GM18502 (cell line): ENCODE data around the gene HLA-DOB.

Experiments
- ATAC-seq: cut with Tn5 transposase; IDR thresholded peaks from one replicate; pipeline ENCODE4 v1.9.1; 2021; ENCODE audit warnings: mild to moderate bottlenecking; ENCODE audit not compliant: unreplicated experiment, poor library complexity

Gene HLA-DOB

DNA sequence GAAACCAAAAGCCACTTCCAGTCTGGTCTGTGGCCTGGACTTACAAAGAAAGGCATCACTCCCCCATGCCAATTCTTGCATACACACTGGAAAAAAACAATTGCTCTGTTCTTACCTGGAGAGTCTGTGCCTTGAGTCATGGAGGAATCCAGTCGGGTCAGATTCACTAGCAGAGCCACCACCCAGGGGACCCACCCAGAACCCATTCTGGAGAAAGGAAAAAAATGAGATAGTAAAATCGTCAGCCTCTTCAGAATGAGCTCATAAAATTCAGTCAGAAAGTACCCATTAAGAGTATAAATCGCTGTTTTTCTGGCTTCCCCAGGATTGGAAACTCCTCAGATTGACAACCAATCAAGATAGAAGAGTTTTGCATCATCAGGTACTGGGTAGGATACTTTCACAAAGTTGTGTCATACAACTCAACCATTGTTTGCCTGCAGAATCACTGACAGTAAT, at the start of gene HLA-DOB:
Gene HLA-DOB, minus strand, starts transcription at position 257 of the 459 bp plus-strand sequence. Its CDS starts 51 bp downstream, at position 206.
- peak; percentile 59 for ATAC-seq

DNA sequence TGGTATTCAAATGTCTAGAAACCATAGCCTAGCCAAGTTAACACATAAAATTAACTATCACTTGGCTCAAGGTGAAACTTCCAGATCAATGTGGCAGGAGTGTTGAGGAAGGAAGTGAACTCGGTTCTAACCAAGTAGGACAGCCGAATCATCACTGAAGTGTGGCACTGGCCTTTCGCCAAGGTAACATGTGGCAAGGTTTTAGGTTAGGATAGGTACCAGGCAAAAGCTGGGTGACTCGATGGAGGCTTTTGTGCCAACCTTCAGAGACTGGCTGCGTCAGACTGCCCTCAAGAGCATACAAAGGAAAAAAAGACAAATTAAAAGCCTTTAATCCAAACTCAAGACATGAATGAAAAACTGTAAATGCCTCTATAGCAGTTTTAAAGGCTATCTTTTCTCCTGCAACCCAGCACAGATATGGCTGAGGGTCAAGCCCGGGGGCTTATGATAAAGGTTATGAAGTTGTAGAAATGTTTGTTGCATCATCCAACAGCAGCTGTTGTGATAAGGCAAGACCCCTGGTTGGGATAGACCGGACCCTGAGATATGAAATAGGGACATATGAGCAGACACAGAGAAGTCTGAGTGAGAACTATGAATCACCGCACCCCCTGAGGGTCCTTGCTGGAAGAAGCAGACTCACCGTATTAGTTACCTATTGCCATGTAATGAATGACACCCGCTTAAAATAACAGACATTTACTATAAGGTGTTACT, 49.1 kb upstream of the HLA-DOB start:
- ATAC-seq, result no peak

DNA sequence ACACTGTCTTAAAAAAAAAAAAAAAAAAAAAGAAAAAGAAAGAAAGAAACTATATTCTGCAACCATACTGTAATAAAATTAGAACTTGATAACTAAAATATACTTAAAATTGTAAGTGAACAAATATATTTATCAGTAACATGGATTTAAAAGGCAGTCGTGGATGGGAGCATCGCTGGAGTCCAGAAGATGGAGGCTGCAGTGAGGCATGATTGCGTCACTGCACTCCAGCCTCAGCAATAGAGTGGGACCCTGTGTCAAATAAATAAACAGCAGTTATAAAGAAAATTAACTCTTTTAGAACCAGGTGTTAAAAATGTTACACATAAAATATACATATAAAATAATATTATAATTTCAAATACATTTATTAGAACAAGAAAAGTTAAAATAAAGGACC, 45.9 kb upstream of the HLA-DOB start:
- ATAC-seq, result no peak

DNA sequence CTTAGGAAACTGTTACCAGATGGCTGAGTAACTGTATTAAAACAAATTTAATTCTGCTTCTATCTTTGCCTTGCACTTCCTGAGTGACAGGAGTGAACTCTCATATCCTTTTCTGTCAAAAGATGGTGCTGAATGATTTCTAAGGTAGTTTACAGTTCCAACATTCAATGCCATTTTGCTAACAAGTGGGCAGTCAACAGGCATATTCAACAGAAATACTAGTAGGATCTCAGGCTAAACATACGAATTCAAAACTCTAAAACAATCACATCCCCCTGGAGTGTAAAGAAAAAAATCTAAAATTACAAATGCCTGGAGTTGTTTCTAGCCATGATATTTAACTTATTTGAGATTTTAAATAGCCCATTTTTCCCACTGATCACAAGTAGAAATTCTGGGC, 43.9 kb upstream of the HLA-DOB start:
- no peak for ATAC-seq

DNA sequence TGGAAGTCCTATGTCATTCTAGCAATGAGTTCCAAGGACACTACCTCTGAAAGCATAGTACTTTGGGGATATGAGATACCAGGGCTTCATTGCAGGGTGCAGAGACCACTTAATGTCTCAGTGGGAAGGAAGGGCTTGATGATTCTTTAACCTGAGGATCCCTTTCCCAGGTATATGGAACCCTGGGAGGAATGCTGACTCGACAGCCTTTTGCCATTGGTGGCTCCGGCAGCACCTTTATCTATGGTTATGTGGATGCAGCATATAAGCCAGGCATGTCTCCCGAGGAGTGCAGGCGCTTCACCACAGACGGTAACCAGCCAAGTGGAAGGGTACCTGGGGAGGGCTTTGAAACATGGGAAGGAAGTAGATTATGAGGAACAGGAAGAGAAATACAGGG, 41.4 kb upstream of the HLA-DOB start:
- no peak for ATAC-seq

DNA sequence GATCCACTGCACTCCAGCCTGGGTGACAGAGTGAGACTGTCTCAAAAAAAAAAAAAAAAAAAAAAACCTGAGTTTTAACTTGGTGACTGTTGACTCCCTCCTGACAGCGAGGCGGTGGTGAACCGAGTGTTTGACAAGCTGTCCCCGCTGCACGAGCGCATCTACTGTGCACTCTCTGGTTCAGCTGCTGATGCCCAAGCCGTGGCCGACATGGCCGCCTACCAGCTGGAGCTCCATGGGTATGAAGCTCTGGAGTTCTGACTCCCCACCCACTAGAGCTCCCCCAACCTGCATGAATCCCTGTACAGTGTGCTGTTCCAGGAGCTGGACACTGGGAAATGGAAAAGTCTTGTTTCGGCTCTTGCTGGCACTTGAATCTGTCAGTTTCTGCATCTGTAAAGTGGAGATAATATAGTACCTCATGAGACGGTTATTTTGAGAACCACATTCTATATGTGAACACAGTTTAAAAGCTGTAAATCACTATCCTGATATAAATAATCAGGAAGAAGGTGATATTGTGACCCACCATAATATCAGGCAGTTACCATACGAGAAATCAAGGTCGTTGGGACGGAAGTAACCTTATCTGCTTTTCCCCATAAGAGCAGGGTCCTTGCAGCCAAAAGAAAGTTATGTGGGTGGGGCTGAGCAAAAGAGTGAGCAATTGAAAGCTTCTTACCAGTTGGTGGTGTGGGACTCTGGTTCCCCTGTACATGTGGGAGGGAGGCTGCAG, 40.5 kb upstream of the HLA-DOB start:
- ATAC-seq, result no peak

DNA sequence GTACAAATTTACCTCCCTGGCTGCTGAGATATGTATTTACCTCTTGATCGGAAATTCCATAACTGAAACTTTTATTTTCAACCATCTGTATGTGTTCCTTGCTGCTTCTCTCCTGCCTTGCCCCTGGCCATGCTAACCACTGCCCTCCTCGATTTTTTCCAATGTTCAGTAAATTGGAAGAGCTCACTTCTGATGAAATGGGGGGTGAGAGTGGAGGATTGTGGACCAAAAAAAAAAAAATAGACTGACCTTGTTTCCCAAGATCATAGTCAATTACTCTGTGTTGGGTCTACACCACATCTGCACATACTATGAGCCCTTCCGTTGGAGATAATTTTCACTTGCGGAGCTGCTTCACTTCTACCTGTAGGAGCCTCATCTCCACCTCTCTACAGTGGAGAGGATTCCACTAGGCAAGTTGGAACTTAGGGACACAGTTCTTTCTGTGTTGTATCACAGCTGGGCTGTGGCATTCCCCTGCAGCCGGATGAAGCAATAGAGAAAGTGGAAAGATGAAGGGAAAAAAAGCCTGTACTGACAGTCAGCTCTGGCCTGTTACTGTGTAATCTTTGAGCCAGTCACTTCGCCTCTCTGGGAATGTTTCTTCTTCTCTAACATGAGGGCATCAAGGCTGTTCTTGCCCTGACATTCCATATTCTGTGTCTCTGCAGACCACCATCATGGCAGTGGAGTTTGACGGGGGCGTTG, 38.8 kb upstream of the HLA-DOB start:
- no peak for ATAC-seq

DNA sequence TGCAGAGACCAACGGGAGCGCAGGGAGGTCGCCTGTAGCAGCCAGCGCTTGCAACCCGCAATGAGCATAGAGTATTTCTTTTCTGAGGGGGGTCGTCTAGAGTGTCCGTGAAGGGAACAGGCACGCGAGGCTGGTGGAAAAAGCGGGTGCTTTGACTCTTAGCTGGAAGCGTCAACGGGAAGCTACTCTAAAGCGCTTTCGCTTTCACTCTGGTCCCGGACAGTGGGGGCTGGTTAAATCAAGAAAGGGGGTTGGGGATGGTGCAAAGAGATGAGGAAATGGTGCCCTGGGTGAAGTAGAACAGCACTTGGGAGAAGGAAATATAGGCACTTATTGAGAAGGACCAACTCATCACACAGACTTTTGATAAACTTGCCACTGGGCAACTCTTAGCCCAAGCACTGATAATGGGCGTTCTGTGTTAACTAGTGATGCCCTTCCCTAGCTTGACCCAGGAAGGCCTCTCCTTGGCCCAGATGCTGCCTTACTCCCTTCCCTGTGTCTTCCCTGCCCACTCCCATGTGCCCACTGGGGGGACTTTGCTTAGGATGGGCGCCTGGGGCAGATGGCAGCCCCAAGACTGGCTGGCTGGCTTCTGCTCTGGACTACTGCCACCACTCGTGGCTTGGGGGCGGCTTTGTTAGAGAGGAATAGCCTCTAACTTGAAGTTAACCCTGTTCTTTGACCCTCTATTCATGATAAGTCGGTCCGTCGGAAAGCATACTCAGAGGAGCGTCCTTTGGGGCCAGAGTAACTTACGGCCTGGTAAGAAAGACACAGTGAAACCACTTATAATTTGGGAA, 37.8 kb upstream of the HLA-DOB start:
- peak; percentile 26 for ATAC-seq

DNA sequence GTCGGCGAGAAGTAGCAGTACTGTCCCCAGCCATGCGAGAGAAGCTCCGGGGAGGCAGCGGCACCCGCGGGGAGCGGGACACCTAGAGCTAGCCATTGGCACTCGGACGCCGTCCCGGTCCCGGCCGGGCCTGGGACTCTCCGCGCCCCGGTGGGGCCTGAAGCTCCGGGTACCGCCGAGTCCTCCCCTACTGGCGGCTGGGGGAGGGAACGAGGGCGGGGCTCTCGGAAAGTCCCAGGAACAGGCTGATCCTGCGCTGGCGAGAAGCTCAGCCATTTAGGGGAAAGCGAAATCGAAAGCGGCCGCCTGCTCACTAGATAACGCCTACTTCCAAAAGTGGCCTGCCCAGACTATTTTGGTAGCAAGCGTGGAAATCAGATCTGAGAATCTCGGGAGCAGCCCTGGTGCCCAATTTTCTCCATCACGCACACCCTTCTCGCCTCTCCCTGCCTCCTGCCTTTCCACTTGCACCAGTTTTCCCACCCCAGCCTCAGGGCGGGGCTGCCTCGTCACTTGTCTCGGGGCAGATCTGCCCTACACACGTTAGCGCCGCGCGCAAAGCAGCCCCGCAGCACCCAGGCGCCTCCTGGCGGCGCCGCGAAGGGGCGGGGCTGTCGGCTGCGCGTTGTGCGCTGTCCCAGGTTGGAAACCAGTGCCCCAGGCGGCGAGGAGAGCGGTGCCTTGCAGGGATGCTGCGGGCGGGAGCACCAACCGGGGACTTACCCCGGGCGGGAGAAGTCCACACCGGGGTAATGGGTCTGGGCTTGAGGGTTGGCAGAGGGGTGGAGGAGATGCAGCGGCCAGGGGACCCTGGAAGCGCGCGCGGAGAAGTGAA, 37.0 kb upstream of the HLA-DOB start, which contains the start of the genes PSMB9 and TAP1:
Gene PSMB9, plus strand, starts transcription at position 652 of the 835 bp plus-strand sequence. Its CDS starts 38 bp downstream, at position 690.
Gene TAP1, minus strand, starts transcription at position 164 of the 835 bp plus-strand sequence. Its CDS starts 68 bp downstream, at position 96.
- ATAC-seq, result peak; percentile 78

DNA sequence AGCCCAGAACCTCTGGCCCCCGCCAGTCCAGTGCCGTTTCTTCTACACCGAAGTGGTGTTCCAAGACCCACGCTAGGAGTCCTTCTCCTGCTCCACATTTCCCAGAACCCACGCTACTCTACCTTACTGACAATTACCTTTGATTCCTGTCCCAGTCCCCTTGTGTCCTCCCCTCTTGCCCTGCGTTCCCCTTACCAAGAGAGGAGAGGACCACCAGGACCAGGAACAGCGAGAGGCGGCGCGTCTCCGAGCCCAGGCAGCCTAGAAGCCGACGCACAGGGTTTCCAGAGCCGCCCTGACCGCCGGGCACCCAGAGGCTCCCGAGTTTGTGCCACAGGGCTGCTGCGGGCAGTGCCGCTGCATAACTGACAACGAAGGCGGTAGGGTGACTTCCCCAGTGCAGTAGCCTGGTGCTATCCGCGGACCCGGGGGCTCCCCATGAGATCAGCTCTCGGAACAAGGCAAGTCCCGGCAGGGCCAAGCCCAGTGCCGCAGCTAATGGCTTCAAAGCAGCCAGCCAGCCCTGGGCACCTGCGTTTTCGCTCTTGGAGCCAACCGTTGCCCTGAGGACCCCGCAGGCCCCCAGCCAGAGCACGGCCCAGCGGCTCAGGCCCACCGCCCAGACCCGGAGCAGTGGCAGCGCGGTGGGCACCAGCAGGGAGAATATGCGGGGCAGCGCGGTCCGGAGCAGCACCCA, 36.2 kb upstream of the HLA-DOB start:
- peak; percentile 19 for ATAC-seq

DNA sequence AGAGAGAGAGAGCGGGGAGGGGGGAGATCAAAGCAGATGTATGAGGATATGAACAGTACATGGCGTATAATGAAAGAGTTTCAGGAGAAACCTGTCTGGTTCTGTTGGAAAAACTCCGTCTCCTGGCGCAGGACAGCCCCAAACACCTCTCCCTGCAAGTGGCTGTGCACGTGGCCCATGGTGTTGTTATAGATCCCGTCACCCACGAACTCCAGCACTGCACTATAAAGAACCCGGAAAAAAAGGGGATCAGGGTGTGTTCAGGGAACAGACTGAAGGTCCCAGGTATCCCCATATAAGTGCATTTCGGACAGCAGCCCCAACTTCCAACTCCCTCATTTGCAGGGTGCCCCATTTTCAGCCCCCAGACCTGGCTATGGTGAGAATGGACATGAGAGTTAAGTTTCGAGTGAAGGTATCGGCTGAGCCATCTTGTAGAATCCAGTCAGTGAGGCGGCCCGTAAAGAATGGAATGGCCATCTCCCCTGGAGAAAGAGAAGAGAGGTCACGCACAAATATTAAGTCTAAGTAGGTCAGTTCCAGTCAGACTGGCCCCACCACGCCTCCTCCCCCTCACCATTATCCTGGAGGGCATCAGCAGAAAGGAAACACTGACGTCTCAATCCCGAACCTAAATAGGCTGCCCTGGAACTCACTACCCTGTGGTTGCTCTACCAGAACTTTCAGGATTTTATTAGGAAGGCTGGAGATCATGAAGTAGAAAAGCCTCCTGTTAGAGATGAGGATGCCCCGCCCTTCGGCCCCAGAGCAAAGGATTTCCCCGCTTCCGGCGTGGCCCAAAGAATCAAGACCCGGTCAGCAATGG, 35.4 kb upstream of the HLA-DOB start:
- ATAC-seq, result no peak

DNA sequence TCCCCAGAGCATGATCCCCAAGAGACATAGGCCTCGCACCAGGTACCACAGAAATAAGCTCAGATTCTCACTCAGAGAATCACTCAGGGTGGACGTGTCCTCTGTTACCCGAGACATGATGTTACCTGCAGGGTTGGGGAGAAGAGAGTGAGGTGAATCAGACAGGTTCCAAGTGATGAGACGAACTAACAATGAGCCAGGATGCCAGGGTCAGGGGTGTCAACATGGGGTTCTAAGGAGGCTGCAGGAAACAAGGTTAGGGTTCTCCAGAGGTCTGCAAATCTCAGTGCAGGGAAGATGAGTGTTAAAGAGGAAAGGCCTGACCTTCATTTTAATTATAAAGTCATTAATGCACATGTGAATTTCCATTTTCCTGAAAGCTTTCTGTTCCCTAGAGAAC, 34.2 kb upstream of the HLA-DOB start:
- no peak for ATAC-seq

DNA sequence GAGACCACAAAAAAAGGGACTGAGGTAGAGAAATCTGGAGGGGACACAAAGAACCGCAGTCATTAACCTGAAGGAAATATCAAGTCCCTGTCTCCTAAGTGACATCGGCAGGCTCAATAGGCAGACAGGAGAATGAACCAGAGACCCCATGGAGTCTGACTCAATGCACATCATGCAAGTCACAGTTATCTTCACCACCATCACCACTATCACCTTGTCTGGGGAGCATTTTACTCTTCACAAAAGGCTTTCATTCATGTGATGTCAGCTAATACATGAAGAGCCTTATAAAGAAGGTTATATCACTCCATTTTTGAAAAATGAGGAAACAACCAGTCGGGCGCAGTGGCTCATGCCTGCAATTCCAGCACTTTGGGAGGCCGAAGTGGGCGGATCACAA, 32.3 kb upstream of the HLA-DOB start:
- no peak for ATAC-seq

DNA sequence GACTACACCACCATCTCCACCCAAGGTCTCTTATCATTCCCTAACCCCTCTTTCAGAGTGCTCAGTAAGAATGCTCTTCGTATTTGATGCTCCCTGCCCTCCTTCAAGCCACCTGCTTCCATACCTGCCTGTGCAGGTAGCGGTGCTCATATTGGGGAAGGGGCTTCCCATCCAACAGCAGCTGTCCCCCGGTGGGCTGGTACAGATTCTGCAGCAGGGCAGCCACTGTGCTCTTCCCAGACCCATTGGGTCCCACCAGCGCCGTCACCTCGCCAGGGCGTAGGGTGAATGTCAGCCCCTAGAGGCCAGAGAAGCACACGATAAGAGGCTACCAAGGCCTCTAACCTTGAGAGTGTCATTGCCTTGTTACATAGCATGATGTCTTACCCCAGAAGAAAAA, 31.0 kb upstream of the HLA-DOB start:
- ATAC-seq, result no peak

DNA sequence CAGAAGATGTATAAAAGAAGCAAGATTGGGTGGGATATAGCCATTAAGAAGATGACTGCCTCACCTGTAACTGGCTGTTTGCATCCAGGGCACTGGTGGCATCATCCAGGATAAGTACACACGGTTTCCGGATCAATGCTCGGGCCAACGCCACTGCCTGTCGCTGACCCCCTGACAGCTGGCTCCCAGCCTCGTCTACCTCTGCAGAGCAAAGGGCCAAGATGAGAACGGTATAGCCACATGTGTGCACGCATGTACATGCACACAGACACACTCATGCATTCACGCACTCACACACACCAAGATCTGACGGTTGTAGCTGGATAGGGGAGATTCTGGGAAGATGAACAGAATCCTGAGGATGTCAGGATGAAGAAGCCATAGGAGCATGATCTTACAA, 30.2 kb upstream of the HLA-DOB start:
- no peak for ATAC-seq

DNA sequence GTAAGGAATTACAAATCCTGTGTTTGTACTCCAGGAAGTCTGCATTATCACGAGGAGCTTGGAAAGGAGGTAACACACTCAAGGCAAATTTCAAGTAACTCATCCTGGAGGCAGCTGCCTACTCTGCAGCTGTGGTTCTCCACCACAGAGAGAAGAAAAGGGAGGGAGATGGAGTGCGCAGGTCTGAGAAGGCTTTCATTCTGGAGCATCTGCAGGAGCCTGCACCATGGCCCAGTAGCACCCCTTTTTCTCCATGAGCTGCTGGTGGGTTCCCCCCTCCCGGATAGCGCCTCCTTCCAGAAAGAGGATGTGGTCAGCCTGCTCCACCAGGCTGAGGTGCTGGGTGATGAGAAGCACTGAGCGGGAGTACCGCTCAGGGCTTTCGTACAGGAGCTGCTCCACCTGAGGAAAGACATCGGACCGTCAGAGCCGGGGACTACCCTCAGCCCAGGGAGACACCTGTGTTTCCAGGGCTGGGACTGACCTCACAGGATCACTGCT, 28.6 kb upstream of the HLA-DOB start:
- no peak for ATAC-seq

DNA sequence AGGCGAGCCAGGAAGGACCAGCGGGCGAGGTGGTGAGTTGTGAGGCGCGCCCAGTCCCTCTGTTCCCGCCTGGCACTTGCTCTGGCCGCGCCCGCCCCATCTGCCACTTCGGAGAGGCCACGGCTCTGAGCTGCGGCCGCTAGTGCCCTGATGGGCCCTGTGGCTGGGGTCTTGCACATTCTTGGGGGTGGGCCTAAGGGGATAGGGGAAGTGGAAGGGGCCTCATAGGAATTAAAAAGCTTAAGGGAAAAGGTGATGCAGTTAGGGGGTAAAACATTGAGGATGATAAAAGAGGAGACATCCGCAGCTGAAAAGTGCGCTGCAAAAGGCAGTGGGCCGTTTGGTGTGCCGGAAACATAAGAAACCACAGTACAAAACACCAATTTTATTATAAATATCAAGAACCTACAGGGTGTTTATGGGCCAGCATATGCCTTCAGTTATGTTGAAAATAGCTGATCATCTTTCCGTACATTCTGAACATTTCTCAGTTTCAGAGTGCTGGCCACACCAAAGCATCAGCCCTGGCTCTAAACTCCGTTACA, 28.1 kb upstream of the HLA-DOB start:
- ATAC-seq, result no peak
